Nephron (organoid): ENCODE measurements around the gene FGGY.

Source experiments
- H3K27ac Mint-ChIP-seq, 3 experiments: 2 replicates each; pipeline ENCODE4 v1.8.0; 2020; ENCODE audit warnings: mixed read lengths in 3 of 3, mild to moderate bottlenecking in 2 of 3, moderate library complexity in 1 of 3
- H3K27me3 Mint-ChIP-seq: 2 replicates; pipeline ENCODE4 v1.8.0; 2021; ENCODE audit warnings: low read depth, mild to moderate bottlenecking, moderate library complexity, mixed read lengths
- H3K36me3 Mint-ChIP-seq: 2 replicates; pipeline ENCODE4 v1.8.0; 2020; ENCODE audit warnings: low read depth, mixed read lengths
- H3K4me1 Mint-ChIP-seq: 2 replicates; pipeline ENCODE4 v1.8.0; 2020; ENCODE audit warnings: mixed read lengths
- H3K4me3 Mint-ChIP-seq, 3 experiments: 2 replicates each; pipeline ENCODE4 v1.8.0; 2020; ENCODE audit warnings: mild to moderate bottlenecking in 3 of 3, mixed read lengths in 3 of 3, moderate library complexity in 2 of 3
- H3K9me3 Mint-ChIP-seq: 2 replicates; pipeline ENCODE4 v1.8.0; 2020; ENCODE audit warnings: mixed read lengths
- TF ChIP-seq, protein P1 (sequence below), 3 experiments: fragments of 200-600 bp; sonication (generic); IDR thresholded peaks; one replicate each; pipeline ENCODE4 v1.5.0; 2021; ENCODE audit warnings: antibody characterized with exemption in 3 of 3; ENCODE audit not compliant: unreplicated experiment in 3 of 3

The FGGY gene

DNA sequence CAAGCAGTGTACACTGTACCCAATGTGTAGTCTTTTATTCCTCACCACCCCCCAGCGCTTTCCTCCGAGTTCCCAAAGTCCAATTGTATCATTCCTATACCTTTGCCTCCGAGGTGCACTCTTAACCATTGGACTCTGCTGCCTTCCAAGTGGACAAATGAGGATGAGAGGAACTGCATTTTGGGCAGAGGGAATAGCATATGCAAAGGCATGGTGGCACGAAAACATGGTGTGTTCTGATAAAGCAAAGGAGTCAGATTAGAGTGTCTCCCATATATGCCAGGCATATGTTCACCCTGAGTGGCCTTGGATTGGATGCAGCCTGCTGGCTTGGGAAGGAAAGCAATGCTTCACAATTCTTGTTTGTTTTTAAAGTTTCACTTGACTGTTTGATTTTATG, 25.5 kb downstream of the FGGY start:
- Mint-ChIP-seq H3K27ac (peak overlapping the region in 1 of 3 experiments; percentile 25), H3K9me3 (peaks cover 3% of the 10 kb centered on the region), H3K27me3 (peaks cover 3% of the 10 kb centered on the region), H3K4me3 (no peak overlapping the region), H3K36me3 (peaks cover 26% of the 10 kb centered on the region), H3K4me1 (peaks cover 13% of the 10 kb centered on the region)
- TF ChIP-seq, protein P1, sequence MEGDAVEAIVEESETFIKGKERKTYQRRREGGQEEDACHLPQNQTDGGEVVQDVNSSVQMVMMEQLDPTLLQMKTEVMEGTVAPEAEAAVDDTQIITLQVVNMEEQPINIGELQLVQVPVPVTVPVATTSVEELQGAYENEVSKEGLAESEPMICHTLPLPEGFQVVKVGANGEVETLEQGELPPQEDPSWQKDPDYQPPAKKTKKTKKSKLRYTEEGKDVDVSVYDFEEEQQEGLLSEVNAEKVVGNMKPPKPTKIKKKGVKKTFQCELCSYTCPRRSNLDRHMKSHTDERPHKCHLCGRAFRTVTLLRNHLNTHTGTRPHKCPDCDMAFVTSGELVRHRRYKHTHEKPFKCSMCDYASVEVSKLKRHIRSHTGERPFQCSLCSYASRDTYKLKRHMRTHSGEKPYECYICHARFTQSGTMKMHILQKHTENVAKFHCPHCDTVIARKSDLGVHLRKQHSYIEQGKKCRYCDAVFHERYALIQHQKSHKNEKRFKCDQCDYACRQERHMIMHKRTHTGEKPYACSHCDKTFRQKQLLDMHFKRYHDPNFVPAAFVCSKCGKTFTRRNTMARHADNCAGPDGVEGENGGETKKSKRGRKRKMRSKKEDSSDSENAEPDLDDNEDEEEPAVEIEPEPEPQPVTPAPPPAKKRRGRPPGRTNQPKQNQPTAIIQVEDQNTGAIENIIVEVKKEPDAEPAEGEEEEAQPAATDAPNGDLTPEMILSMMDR (IDR thresholded peaks at IDR 0.05; ENCODE audit: unreplicated experiment in 3 of 3): no peak

DNA sequence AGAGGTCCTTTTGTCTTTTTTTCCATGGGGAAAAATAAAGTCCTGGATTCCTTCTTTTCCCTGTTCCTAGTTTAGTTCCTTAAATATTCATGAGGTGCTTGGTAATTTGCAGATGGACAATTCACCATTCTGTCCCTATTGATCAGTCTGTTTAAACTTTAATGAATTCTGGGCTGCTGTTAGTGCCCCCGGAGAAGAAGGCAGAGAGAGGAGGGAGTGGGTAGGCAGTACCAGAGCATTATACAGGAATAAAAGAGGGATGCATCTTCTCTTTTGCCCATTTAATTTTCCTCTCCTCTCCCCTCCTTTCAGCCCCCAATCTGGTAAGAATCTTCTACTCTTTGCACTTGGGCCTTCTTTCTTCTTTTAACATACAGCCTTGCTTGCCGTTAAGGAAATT, 25.9 kb downstream of the FGGY start:
- TF ChIP-seq, protein P1 (IDR thresholded peaks at IDR 0.05; ENCODE audit: unreplicated experiment in 3 of 3): no peak
- Mint-ChIP-seq H3K36me3 (peaks cover 28% of the 10 kb centered on the region), H3K27me3 (peaks cover 3% of the 10 kb centered on the region), H3K4me3 (no peak overlapping the region), H3K27ac (peak overlapping the region in 1 of 3 experiments; percentile 25), H3K9me3 (peaks cover 3% of the 10 kb centered on the region), H3K4me1 (peaks cover 9% of the 10 kb centered on the region)

DNA sequence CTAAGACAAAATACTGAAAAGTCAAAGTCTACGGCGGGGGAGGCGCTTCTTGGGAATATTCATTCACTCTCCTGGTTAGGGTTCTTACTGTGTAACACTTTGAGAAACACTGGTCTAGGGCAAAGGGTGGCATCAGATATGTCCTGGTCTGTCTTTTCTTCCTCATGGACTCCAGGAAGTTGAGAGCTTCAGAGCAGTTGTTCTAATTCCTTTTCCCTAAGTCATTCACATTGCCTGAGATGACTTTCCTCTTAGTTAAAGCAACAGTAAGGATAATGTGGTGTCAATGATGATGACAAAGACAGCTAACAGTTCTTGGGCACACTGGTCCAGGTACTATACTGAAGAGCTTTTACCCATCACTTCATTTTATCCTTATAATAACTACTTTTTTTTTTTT, 27.0 kb downstream of the FGGY start:
- no peaks in the 10 kb centered on the region for H3K4me1 Mint-ChIP-seq
- H3K9me3 Mint-ChIP-seq: peaks cover 3% of the 10 kb centered on the region
- H3K27ac Mint-ChIP-seq: no peak overlapping the region
- H3K4me3 Mint-ChIP-seq: no peak overlapping the region
- peaks cover 28% of the 10 kb centered on the region for H3K36me3 Mint-ChIP-seq
- peaks cover 3% of the 10 kb centered on the region for H3K27me3 Mint-ChIP-seq
- TF ChIP-seq, protein P1 (IDR thresholded peaks at IDR 0.05; ENCODE audit: unreplicated experiment in 3 of 3): no peak

DNA sequence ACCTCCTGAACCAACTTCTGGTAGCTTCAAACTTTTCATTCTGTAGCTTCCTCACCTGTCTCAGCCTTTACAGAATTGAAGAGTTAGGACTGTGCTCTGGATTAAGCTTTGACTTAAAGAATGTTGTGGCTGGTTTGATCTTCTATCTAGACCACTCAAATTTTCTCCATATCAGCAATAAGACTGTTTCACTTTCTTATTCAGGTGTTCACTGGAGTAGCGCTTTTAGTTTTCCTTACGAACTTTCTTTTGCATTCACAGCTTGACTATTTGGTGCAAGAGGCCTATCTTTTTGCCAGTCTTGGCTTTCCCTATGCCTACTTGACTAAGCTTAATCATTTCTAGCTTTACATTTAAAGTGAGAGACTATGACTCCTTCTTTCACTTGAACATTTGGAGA, 31.5 kb downstream of the FGGY start:
- H3K27me3 Mint-ChIP-seq: no peaks in the 10 kb centered on the region
- H3K9me3 Mint-ChIP-seq: peaks cover 3% of the 10 kb centered on the region
- H3K36me3 Mint-ChIP-seq: peaks cover 32% of the 10 kb centered on the region
- TF ChIP-seq, protein P1 (IDR thresholded peaks at IDR 0.05; ENCODE audit: unreplicated experiment in 3 of 3): no peak
- H3K4me1 Mint-ChIP-seq: no peaks in the 10 kb centered on the region
- H3K27ac Mint-ChIP-seq: no peak overlapping the region
- no peak overlapping the region for H3K4me3 Mint-ChIP-seq

DNA sequence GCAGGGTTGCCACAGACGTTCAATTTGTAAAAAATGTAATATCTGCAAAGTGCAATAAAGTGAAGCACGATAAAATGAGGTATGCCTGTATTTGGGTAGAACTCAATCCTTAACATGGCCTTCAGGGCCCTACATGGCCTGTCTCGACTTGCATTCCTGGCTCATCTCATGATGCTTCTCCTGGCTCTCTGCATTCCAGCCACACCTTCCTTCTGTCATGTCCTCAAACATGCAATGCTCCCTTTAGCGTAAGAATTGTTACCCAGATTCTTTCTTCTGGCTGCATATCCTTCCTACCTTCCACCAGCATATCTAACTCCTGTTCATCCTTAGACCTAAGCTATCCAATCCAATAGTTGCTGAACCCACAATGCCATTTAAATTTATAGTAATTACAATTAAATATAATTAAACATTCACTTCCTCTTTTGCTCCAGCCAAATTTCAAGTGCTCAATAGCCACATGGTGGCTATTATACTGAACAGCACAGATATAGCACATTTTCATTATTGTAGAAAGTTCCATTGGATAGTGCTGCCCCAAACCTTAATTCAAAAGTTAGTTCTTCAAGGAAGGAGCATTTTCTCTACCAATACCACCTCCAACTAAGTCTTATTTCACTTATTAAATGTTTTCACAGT, 32.6 kb downstream of the FGGY start:
- Mint-ChIP-seq H3K36me3 (peaks cover 27% of the 10 kb centered on the region), H3K27ac (no peak overlapping the region), H3K4me3 (no peak overlapping the region), H3K9me3 (peaks cover 3% of the 10 kb centered on the region), H3K27me3 (no peaks in the 10 kb centered on the region), H3K4me1 (no peaks in the 10 kb centered on the region)
- TF ChIP-seq, protein P1 (IDR thresholded peaks at IDR 0.05; ENCODE audit: unreplicated experiment in 3 of 3): no peak
